NCI-H2029 treated with DMSO at 0.1 percent for 48 hours (cell line): ENCODE results near the gene SLAMF1.

Source experiments
- DNase-seq: peaks from one replicate; lab custom pipeline; 2025; lab: John Stamatoyannopoulos, UW

SLAMF1 gene

DNA sequence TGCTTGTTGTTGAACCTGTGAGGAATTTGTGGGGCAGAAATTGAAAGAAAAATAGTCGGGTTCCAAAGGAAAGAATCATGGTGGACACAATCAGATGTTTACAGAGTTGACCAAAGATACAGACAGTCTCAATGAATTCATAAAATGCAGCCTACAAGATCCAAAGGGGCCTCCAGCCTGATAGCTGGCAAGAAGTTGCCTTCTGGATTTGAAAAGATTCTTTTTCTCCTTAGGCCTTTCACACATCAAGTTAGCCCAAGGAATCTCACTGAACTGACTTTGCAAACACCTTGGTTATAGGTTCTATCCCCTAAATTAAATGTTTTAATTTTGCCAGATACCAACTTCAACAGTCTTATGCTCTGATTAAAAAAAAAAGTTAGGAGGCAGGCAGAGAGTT, 21.5 kb downstream of the SLAMF1 start:
- DNase-seq = no peak

DNA sequence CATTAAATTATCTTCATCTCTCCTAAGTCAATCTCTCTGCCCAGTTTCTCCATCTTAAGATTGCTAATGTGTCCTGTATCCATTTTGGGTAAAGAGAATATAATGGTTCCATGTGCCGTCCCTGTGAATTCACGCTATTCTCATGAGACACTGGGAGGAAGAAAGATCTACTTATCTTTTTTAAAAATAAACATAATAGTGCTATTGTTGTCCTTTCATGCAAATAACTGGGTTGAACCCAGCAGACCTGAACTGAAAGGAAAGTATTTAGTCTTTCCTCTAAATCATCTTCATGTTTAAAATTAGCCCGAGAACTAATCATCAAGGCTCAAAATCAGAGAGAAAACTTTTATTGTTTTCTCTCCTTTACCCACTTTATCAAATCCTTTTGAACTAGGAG, 22.4 kb downstream of the SLAMF1 start:
- no peak for DNase-seq

DNA sequence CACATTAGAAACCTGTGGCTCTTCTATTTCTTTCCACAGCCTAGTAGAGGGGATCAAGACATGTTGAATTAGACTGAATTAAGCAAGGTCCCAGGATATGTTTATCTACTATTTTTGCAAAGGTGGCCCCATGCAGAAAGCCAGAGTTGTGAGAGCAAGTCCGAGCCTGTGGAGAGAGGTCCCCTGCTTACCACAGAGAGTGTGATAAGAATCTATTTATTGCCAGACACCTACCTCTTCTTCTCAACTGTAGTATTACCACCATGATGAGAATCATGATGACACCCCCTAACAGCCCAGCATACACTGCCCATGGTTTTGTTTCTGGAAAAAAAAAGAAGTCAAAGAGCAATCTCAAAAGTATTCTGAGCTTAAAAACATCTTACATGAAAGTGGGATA, 23.0 kb downstream of the SLAMF1 start:
- DNase-seq = no peak

DNA sequence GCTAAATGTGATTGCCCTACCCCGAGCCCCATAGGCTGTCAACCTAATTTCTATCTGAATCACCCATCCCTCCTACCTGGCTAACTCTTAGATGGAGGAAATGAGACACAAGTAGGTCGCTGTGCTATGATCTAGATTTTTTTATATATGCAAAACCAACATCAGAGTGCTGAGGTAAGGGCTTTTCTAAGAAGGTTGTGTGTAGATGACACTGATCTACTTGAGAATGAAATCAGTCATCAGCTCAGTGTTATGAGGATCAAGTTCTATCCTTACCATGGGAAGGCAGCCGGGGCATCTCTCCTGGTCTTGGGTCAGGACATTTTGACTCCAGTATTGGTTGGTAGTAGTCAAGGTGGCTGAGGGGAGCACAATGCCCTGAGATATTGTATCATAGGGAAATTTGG, 23.6 kb downstream of the SLAMF1 start:
- no peak for DNase-seq

DNA sequence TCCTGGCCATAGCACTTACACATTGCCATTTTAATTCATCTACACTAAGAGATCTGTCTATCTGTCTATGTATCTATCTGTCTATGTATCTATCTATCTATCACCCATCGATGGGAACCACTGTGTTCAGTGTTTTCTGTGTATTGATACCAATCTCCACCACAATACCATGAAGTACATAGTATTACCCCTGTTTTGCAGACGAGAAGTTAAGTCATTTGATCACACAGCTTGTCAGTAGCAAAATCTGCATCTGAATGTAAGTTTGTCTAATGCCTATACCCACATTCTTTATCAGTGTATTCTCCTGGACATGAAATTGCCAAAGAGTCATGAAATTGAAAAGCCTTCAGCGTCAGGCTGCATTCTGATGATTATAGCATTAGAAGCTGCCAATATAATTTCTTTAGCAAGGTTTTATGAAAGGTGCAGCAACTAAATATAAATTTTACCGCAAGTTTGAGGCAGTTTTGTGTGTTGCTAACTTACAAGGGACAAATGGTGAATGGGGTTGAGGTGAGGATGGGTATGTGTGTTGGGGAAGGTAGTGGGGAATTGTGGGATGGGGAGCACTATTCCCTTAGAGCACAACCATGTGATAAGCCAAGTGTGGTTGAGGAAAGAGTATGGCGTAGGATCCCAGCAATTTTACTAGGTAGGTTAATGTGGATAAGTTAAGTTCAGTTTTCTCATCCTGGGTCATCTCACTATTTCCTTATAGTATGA, 24.2 kb downstream of the SLAMF1 start:
- no peak for DNase-seq

DNA sequence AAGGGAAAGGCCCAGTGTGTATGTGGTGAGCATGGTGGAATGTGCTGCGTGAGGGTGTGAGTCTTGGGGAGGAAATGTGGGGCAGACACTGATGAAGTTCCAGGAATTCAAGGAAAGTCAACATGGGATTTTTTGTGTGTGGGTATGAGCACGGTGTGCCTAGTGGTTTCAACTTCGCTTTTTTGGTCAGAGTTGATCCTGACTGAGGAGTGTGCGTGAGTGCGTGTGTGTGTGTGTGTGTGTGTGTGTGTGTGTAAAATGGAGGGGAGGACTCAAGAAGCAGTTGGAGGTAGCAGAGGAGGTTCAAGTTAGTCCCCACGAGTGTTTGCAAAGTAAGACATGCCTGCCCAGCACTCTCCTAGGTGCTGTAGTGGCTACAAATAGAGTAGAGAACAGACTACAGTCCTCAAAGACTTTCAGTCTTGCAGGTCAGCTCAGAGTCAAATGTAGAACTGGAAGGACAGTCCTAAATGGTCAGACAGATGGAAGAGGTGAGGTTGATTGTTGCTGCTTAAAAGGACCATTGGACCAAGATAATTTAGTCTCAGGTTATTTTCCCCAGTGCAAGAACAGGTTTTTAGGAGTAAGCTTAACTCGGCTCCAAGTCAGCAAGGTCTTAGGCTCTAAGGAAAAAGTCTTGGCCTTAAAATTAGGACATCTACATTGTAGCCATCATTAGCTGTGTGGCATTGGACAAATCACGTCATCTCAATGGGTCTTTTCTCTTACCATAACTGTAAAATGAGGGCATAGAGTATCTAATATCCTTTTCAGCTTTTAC, 25.0 kb downstream of the SLAMF1 start:
- DNase-seq = no peak

DNA sequence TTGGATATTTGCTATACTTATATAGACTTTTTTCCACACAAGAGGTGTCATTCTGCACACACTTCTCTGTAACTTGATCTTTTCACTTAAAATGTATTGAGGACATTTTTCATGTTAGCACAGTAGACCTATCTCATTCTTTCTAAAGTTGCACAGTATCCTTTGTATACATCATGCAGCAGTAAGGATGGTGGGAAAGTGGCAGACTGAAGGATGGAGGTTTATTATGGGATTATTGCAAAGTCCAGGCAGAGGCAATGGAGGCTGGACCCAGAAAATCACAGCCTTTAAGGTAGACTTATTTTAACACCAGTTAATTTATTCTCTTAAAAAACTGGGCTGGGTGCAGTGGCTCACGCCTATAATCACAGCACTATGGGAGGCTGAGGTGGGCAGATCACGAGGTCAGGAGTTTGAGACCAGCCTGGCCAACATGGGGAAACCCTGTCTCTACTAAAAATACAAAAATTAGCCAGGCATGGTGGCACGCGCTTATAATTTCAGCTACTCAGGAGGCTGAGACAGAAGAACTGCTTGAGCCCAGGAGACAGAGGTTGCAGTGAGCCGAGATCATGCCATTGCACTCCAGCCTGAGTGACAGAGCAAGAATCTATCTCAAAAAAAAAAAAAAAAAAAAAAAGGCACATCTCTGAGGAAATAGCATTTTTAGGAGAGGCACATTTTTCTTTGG, 25.8 kb downstream of the SLAMF1 start:
- DNase-seq = no peak

DNA sequence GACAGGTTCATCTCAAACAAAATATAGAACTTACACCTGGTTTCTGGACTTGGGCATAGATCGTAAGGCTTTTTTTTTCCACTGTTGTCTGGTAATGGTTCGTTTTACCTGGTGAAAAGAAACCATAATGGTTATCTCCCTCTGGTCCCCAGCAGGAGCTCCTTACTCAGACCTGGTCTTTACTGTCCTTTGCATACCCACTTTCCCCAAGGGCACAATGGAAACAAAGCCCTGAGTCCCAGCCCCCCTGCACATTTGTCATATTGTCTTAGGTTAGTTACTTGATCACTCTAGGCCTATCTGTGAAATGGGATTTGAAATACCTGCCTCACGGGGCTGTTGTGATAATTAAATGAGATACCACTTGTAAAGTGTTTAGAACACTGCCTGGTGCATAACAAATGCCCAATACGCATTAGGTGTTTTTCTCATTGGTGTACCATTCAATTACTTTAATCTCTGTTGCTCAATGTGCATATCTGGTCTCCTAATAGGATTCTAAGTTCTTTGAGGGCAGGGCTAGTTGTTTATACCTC, 27.0 kb downstream of the SLAMF1 start:
- no peak for DNase-seq

DNA sequence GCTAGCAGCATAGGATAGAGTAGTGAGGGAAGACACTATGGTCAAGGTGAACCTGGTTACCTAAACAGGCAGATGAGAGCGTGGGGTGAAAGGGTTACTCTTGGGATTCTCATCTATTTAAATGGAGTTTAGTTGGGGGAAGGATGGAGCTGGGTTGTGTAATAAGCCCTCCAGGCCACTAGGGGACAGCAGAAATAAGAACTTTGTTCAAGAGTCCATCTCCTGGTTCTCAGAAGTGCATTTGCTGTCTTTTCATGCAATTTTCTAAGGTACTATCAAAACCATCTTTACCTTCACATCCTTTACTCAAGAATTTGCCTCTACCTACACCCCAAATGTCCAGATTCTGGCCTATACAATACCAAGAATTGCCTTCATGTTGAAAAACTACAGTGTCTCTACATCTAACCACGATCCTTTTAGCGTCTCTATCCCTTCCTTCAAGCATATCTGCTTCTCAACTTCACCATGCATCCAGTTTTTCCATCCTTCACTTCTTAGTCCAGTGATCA, 28.0 kb downstream of the SLAMF1 start:
- DNase-seq = no peak

DNA sequence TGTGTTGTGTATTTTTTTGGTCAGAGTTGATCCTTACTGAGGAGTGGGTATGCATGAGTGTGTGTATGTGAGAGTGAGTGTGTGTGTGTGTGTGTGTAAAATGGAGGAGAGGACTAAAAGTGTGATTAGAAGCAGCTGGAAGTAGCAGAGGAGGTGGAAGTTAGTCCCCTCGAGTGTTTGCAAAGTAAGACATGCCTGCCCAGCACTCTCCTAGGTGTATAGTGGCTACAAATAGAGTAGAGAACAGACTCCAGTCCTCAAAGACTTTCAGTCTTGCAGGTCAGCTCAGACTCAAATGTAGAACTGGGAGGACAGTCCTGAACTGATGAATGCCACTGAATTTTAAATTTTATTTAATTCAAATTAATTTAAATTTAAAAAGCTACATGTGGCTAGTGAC, 28.5 kb downstream of the SLAMF1 start:
- DNase-seq = no peak

DNA sequence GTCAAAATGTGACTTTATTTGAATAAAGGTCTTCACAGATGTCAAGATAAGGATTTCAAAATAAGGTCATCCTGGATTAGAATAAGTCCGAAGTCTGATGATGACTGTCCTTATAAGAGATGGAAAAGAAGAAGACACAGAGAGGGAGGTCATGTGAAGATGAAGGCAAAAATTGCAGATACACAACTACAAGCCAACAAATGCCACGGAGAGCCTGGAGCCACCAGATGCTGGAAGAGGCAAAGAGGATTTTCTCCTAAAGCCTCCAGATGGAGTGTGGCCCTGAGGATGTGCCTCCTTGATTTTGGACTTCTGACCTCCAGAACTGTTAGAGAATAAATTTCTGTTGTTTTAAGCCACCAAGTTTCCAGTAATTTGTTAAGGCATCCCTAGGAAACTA, 31.2 kb downstream of the SLAMF1 start:
- no peak for DNase-seq

DNA sequence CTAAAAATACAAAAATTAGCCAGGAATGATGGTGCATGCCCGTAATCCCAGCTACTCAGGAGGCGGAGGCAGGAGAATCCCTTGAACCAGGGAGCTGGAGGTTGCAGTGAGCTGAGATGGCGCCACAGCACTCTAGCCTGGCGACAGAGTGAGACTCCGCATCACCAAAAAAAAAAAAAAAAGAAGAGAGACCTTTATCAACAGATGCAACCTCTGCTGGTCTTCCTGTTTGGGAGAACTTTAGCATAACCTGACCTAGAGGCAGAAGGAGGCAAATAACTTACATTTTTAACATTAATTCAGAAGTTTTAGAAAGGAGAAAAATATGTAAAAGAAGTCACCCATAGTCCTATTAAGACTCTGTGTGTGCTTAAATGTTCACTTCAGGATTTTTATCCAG, 32.4 kb downstream of the SLAMF1 start:
- no peak for DNase-seq

DNA sequence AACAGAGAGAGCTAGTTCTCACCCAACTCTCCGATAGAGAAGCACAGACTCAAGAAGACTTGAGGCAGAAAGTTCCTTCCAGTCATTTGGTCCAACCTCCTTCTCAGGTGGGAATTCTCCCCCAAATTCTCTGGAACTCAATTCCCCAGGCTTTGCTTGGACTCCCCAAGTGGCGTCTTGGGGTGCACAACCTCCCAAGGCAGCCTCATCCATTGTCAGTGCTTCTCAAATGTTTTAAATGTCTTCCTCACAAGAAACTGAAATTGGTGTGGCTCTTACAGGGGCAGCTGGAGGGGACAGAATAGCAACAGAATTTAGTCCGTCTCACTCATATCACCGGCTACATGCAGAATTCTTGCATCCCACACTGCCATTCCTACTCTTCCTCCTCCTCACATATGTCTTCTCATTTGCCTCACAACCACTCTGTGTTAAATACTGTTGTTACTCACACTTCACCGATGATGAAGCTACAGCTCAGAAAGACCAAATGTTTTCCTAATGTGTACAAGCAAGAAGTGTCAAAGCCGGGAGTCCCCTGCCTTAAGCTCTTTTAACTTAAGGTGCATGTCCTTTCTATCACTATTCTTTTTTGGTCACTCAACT, 34.1 kb downstream of the SLAMF1 start:
- no peak for DNase-seq

DNA sequence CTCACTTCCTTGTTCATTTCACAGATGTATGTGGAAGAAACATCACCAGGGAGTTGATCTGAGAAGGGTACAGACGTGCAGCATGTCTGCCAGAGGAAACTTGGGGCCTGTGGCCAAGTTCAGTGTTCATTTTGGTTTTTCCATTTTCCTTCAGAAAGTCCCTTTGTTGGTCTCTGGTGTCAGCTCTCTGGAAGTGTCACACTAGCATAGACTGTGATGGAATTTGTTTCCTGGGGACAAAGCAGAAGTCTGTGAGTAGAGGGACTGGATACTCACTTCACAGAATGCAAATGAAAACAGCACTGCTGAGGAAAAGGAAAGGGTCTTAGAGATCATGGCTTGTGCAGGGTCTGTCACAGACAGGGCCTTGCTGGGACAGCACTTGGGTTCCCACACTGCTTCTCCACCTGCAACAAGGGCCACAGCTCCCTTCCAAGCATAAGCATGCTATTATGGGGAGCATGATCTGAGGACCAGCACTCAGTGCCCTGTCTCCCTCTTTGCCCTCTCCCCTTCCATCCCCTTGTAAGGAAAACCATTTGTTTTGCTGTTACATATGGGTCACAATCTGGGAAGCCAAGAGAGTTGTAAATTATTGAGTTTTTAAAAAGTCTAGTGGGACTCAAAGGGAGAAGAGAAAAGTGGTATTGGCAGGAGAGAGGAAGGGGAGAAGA, 36.1 kb downstream of the SLAMF1 start:
- DNase-seq = no peak

DNA sequence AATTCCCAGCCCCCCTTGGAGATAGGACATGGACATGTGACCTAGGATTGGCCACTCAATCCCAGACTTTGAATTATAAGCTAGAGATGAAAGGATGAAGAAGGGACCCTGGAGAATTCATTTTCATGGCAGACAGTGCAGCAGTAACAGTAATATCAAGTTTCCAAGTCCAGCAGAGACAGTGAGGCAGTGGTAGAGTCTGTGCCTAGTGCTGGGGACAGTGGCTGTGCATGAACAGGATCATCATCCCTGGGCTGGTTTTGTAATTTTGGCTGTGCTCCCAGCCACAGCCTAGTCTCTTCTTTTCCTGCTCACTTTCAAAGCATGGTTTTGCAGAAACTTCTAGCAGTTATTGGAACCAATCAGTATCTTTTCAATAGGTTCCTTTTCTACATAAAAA, 37.9 kb downstream of the SLAMF1 start:
- no peak for DNase-seq

DNA sequence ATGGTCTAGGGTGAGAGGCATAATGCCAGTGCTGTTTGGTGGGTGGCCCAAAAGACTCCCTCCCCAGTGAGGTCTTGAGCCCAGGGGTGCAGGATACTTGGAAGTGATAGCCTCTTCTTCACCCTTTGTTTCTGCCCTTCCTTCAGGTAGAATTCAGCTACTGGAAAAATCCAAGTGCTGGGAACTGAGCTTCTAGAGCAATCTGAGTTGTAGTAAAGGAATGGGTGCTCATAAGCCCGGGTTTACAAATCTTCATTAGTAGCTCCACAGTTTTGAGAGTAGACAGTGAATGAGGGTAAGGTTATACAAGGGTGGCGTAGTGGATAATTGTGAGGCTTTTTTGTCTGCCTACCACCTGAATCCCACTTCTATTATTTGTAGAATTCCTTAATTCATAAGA, 38.3 kb downstream of the SLAMF1 start:
- no peak for DNase-seq

DNA sequence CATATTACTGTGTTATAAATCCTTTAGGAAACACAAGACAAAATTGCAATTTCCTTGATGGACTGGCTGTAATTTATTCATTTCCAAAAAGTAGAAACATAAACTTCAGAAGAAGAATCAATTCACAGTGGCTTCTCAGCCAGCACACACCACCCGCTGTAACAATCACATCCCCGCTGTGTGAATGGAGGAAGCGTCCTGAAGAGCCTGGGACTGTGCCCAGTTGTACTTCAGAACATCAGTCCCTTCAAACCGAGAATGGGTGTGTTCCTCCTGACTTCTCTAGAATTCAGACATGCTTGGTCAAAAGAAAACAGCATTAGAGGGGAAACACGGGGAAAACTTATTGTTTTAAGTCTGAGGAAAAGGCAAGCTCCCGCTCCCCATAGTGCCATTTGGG, 38.8 kb downstream of the SLAMF1 start:
- no peak for DNase-seq

DNA sequence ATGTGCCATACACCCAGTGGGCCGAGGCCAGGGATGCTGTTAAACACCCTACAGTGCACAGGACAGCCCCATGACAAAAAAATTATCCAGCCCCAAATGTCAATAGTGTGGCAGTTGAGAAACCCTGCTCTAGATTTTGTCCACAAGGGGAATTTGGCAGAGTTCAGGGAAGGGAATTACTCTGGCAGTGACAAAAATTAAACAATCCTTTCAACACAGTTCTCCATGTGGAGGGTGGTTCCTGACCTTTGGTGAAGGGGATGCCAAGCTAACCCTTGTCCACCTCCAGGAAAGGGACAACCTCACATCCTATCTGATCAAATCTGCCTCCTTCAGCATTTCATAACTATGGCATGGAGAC, 39.2 kb downstream of the SLAMF1 start:
- DNase-seq = no peak

DNA sequence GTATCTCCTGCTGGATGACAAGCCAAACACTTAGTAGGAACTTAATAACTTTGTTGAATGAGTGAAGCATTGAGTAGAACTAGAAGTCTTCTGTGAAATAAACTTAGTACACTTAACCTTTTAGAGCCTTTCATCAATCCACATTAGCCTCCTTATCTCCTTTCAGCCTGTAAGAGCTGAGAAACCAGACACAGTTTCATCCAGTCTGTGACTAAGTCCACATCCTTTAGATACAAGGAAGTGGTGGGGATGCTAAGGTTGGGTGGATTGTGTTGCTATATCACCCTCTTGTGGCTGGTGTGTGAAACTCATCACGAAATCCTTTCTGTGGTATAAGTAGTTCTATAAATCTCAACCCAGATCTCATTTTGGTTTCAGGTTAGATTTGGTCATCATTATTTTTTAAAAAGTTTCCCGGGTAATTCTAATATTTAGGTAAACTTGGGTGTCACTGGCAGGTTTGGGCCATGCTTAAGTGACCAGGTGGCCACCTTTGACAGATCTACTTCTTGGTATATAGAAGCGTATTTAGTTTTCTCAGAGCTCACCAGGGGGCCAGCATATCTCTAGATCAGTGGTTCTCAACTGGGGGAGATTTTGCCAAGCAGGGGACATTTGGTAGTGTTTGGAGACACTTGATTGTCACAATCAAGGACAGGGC, 39.7 kb downstream of the SLAMF1 start:
- DNase-seq = peak; percentile 38

DNA sequence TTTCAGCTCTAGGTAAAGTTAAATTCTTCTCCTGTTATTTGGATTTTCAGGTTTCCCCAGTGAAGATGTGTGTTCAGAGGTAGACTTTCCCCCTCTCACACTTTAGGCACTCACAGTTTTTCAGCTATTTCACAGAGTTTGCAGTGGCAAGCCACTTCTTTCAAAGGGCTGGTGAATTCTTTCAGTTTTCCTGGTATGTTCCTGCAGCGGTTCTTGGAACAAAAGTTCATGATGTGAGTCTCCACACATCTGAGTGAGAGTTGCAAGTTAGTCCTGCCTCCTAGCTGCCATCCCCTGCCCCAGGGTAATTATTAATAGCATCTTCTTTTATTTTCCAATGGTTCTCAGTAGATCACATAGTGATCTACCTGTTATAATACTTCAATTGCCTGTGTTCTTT, 40.2 kb downstream of the SLAMF1 start:
- DNase-seq = no peak

DNA sequence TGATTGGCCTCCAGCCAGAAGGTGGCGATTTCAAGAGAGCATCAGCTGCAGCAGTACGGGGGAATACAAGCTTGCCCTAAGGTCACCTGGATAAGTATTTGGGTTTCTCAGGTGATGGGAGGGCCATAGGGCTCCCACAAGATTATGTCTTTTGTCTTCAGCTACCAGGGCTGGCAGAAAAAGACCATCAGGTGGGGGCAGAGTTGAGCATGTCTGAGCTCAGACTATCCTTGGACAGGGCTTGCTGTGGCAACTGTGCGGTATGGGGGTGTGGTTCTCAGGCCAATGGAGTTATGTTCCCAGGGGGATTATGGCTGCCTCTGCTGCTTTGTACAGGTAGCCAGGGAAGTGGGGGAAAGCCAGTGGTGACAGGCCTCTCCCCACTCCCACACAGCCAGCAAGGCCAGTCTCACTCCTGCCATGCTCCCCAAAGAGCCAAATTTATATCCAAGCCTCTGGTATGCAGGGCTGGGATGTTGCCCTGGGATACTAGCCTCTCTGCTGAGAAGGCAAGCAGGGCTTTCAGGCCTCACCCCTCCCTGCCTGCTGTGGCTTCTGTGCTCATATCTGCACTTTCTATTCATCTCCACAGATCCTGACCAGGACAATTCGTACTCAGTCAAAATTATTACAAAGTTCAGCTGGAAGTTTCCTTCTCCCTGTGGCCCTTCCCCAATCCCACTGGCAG, 40.9 kb downstream of the SLAMF1 start:
- DNase-seq = no peak
